Activated CD4-positive, alpha-beta T cell treated with anti-CD3 and anti-CD28 coated beads for 24 hours (primary cell): ENCODE measurements around the gene TPD52L3.

Experiments
- DNase-seq, 2 donors: peaks; one replicate each; pipeline ENCODE4 v3.0.0-alpha.2; 2020; ENCODE audit warnings: low read depth in 2 of 2

TPD52L3 gene

DNA sequence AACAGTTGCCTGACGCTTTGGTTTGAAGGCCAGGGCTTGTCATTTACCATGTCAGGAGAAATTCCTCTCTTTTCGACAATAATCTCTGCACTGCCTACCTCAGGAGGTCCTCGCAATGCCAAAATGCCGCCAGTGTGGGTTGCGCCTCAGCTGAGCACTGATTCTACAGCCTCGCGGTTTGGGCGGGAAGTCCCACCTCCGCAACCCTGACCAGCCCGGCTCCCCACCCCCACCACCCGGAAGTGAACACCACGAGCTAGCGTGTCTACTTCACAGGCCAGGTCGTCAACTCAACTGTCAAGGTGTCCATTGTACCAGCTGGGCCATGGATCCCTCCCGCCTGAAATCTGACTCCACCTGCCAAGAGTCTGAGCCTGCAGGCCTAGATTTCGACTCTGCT, at the start of gene TPD52L3:
Gene TPD52L3 (plus strand): TSS at position 273 of the 400 bp plus-strand sequence. CDS start 221 bp downstream, outside the sequence.
- no peak for DNase-seq

DNA sequence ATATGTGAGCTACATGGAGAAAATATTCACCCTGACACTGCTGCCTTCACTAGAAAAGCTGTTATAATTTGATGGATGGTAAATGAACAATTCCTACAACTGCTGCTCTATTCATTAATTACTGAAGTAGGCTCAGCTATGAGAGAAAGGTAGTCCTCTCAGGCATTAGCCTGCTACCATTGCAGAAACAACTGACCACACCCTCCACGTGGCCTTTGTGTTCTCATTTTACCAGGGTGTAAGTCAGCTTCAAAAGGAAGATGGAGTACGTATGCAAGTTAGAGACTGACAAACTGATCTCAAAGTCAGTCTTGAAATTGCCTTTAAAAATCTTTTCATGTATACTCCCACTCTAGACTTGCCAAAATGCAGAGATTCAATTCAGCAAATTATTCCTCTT, 26.3 kb upstream of the TPD52L3 start:
- no peak for DNase-seq

DNA sequence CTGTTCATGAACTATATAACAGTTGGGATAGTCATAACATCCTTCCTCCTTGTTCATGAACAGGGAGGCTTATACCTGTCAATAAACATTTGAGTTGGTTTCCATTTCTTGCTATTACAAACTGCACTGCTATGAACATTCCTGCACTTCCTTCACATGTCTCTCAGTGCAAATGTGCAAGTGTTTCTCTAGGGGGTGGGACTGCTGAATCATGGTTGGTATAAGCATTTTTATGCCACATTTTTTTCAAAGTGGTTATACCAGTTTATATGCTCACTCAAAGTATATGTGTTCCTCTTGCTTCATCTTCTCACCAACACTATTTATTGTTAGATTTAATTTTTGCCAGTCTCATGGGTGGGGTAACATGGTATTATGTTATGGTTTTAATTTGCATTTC, 25.8 kb upstream of the TPD52L3 start:
- DNase-seq, result no peak

DNA sequence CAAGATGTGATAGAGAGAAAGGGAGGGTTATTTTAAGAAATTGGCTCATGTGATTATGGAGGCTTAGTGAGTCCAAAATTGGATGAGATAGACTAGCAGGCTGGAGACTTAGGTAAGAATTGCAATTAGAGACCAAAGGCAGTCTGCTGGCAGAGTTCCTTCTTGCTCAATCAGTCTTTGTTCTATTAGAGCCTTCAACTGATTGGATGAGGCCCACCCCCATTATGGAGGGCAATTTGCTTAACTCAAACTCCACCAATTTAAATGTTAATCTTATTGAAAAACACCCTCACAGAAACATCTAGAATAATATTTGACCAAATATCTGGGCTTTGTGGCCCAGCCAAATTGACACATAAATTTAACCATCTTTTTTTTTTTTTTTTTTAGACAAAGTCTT, 23.9 kb upstream of the TPD52L3 start:
- DNase-seq, result no peak

DNA sequence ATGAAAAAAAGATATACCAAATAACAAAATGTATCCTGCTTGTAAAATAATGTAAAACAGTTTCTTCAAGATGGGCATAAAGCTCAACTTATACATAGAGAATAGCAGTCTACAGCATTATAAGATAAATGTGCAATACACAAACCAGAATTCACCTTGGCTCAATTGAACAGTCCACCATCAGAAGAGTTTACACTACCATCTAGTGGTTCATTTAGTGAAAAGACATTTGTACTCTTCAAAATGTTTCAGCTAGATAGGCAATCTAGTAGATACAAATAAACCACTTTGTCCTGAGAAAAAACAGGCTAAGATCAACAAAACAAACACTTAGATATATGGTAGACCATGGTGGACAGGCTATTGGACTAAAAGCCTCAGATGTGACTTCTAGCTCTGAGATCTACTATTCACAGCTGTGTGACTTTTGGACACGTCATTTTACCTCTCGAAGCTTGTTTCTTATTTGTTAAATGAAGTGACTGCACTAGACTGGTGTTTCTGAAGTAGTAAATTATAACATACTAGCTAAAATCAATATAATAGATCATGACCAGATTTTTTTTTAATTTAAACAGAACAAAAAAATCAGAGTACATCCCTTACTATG, 22.1 kb upstream of the TPD52L3 start:
- DNase-seq, result no peak

- no peak for DNase-seq
Observed at GRCh38 chr9:6307551-6308096, 20.6 kb upstream of the TPD52L3 start.

DNA sequence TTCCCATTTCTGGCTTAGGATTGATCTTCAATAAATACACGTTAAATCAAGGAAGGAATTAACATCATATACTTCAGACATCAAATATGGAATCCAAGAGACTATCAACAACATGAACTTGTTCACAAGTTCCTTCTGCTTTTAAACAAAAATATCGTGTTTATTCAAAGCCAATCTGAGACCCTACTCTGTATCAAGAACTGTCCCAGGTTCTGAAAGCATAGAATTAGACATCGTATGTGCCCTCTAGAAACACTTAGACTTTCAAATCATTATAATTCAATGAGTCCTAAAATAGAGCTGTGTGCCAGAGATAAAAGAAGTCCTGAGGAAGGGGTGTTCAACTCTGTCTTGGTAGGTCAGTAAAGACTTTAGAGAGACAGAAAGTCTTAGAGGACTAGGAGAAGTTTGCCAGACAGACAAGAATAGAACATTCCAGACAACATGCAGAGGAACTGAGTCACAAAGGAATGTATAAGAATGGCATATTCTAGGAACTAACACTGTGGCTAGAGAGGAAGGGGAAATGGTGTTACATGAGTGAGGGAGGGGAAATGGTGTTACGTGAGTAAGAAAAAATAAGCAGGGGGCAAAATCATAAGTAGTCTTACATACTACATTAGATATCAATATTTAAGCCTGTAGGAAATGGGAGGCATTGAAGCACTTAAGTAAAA, 2.9 kb downstream of the TPD52L3 start:
- no peak for DNase-seq

GRCh38 chr9:6334305-6334704, 6.1 kb downstream of the TPD52L3 start:
- no peak for DNase-seq

GRCh38 chr9:6348766-6349165, 20.6 kb downstream of the TPD52L3 start:
- no peak for DNase-seq

GRCh38 chr9:6351737-6352136, 23.6 kb downstream of the TPD52L3 start:
- DNase-seq, result no peak

DNA sequence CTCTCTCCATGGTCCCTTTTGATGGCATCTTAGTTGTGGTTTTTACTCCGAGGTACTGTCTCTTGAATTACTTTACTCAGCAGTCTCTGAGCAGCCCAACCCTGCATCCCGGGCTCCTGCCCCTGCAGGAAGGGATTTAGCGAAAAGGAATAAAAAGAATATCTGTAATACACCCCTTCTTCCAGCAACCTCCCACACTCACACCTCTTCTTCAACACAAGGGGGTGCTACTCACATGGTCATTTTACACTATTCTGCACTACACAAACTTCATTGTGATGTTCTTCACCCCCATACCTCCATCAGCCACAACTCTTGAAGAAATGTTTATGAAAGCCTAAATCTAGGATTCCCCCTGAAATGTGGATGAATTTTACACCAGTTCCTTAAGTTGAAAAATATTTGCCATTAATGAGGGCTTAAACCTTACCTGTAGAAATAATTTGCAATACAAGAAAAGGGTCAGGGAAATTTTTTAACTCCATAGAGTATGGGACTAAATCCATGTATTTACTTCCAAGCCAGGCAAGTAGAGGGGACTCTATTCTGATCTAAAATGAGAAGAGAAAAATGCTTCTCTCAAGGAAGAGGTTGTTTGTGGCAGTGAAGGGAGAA, 26.0 kb downstream of the TPD52L3 start:
- no peak for DNase-seq

- DNase-seq, result no peak
Observed at GRCh38 chr9:6355728-6356127, 27.6 kb downstream of the TPD52L3 start.

GRCh38 chr9:6356441-6356840, 28.3 kb downstream of the TPD52L3 start:
- no peak for DNase-seq

GRCh38 chr9:6356904-6357303, 28.7 kb downstream of the TPD52L3 start:
- no peak for DNase-seq

- DNase-seq, result no peak
Observed at GRCh38 chr9:6367128-6367890, 39.1 kb downstream of the TPD52L3 start.

DNA sequence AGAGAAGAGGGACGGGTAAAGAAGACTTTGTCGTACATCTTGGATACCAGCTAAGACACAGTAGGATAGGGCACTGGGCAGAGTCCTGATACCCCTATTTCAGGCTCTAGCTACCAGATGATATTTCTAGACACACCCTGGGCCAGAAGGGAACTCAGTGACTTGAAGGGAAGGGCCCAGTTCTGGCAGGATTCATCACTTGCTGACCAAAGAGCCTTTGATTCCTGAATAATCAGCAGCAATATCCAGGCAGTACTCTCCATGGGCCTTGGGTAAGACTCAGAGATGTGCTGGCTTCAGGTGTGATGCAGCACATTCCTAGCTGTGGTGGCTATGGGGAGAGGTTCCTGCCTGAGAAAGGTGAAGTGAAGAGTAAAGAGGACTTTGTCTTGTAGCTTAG, 40.7 kb downstream of the TPD52L3 start:
- no peak for DNase-seq
